GM12892 (cell line): ENCODE results near the gene SERTAD2.

Source experiments
- POLR2A ChIP-seq: IDR thresholded peaks from 2 replicates; pipeline ENCODE4 v1.6.1; 2011; ENCODE audit warnings: low read depth, low read length, control low read depth
- POLR2AphosphoS5 ChIP-seq: IDR thresholded peaks from 2 replicates; pipeline ENCODE4 v1.6.1; 2011; ENCODE audit warnings: low read depth, low read length, control low read depth

DNA sequence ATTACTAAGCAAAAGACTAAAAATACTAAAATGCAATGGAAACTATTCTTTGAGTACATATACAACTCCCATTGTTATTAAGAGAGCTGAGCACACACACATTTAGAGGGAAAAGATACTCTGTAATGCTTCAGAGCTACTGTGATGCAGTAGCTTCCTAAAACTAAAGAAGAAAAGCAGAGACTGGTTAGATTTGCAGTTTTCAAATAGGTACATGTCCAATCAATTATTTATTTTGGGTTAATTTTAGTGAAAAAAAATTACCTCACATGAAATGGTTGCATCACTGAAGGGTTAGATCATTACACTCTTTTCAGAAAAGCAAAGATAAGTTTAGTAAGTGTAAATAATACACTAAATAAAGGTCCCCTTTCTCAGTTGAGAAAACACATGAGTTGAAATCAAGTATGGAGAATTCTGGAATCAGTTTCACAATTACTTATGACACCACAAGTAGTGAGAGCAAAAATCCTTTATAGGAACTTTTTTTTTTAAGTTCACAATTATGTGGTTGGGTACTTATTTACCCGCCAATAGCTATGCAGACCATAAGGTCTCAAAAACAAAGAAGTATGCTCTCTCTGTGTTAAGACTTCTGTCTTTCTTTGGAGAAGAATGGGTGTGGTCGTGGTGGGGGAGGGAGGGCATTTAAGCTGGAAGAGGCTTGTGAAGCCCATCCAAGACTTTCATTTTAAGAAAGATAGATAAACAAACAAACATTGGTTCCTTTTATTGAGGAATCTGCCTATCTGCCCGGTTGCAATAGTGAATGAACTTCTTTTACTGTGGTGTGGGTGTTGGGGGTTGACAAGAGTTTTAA lies 25.3 kb upstream of the SERTAD2 start:
- no peak for TF ChIP-seq POLR2A
- no peak for TF ChIP-seq POLR2AphosphoS5
